GM21825 (cell line): ENCODE measurements around the gene EFHC2.

Experiments used
- ATAC-seq: cut with Tn5 transposase; IDR thresholded peaks from one replicate; pipeline ENCODE4 v1.9.1; 2021; ENCODE audit warnings: mild to moderate bottlenecking, moderate library complexity; ENCODE audit not compliant: unreplicated experiment

EFHC2 gene

DNA sequence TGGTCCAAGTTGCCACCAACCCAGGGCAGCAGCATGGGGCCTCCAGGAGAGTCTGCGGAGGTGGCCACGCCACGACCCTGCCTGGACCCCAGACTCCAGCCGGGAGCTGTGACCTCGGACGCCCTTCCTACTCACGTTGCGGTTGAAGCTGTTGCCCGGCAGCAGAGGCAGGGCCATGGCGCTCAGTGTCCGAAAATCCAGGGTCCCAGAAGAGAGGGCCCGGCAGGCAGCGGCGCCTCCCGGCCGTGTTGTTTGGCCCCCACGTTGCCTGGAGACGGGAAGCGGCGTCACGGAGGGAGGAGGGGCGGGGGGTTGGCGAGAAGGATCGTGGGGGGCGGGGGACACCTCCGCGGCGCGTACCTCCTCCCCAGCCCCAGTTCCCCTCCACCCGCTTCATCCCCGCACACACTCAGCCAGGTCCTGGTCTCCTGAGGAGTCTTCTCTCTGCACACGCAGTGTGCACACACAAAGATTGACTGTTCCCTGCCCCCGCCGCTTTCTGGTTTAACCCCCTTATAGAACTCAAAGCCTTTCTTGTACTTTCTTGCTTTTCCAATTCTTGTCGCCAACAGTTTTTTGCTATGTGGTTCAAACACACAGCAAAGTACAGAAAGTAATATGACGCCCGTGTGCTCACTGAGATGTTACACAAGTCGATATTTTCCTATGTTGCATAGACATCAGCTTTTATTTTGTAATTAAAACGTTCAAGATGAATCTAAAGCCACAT, at the start of gene EFHC2:
Gene EFHC2, minus strand, starts transcription at position 261 of the 730 bp plus-strand sequence. Its CDS starts 84 bp downstream, at position 177.
- ATAC-seq: no peak

- ATAC-seq: no peak
Measured at GRCh38 chrX:44392767-44393166, 49.3 kb upstream of the EFHC2 start.

- no peak for ATAC-seq
Measured at GRCh38 chrX:44384688-44385338, 41.3 kb upstream of the EFHC2 start.

DNA sequence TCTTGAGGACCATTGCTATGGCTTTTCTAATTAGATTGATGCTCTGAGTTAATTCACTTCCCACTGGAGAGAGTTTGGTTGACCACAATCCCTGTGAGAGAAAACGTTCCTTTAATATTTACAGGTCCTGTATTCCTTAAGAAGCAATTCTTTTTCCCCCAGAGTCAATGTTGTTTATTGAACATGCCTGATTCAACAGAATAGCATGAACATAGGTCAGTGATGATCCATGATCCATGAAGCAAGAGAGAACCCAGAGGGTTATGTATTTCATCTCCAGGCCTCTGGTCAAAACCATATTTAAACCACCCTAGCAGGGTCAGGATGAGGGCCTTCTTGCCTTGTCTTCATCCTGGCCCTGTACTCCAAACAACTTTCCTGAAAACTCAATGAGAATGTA, 39.4 kb upstream of the EFHC2 start:
- no peak for ATAC-seq

DNA sequence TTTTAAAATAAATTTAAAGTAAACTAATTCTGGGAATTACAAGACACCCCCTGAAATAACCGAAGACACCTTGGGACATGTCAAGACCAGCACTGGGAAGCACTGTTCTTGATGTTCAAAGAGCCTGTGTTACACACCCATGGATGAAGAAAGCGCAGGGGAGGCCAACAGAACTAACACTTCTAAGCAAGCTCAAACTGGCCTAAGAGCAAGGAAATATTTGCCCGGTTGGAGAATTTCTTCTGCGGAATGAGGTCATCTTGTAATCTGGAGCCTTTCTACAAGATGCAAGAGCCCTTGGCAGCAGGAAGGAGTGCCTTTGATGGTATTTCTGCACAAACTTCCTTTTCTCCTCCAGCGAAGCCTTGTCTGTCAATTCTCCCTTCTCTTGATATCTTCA, 9.3 kb upstream of the EFHC2 start:
- ATAC-seq: no peak

DNA sequence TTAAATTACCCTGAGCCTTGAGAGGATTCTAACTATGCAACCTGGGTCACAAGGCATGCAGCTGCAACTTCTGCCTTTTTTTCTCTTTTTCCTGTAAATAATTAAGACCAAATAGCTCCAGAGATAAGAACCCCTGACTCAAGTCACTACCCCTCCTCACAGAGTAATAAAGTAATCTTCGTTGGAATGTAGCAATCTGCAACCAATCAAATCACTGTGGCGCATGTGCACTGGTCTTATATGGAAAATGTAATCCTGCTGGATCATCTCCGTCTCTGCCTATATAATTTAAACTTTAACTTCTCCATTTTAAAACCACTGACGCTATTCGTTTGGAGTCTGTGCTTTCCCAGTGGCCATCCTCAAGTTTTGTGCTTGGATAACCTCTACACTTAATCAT, 6.1 kb upstream of the EFHC2 start:
- no peak for ATAC-seq

DNA sequence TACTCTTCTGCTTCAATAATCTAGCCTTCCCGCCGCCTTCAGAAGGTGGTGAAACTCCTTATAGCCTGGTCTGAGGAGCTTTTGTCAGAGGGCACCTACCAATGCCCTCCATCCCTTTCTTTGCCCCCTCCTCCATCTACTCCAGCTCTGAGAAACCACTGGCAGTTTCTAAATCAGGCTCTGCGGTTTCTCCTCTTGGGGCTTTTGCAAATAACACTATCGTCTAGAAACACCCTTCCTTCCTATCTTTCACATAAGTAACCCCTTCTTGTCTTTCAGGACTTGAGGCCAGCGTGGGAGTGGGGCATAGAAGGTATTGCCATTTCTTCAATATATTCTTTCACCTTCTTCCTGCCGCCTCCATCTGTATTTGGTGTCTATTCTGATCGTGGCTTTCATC, 1.2 kb upstream of the EFHC2 start:
- no peak for ATAC-seq

- peak; percentile 54 for ATAC-seq
Measured at GRCh38 chrX:44344194-44344593, 722 bp upstream of the EFHC2 start.

- ATAC-seq: no peak
Measured at GRCh38 chrX:44342866-44343265, 606 bp downstream of the EFHC2 start.

DNA sequence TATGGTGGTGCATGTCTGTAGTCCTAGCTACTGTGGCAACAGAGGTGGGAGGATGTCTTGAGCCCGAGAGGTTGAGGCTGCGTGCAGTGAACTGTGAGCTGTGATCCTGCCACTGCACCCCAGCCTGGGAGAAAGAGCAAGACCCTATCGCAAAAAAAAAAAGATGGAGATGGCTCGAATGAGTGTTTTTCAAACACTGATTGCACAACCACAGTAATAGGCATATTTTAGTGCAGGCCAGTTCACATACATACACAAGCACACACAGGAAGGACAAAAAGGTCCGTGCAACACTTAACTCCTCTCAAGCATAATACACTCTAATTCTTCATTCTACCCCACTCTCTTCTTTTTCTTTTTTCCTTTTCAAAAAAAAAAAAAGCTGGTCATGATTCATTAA, 5.1 kb downstream of the EFHC2 start:
- no peak for ATAC-seq

- no peak for ATAC-seq
Measured at GRCh38 chrX:44332437-44332836, 11.0 kb downstream of the EFHC2 start.

- no peak for ATAC-seq
Measured at GRCh38 chrX:44330227-44330626, 13.2 kb downstream of the EFHC2 start.

DNA sequence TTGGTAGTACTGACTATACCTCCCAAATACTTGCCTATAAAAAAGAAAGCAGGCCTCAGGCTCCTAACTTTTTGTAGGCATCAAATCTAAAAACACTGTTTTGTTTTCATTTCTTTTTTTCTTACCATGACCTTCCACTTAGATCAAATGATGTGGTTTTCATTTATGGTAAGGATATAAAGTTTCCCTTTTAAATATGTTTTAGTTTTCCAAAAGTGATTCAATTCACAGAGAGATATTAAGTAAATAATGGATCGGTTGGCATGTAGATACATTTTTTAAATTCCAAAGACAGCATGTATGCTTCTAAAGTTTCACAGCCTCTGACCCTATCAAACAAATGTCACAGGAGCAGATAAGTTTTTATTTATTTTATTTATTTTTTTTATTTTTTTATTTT, 23.9 kb downstream of the EFHC2 start:
- no peak for ATAC-seq

DNA sequence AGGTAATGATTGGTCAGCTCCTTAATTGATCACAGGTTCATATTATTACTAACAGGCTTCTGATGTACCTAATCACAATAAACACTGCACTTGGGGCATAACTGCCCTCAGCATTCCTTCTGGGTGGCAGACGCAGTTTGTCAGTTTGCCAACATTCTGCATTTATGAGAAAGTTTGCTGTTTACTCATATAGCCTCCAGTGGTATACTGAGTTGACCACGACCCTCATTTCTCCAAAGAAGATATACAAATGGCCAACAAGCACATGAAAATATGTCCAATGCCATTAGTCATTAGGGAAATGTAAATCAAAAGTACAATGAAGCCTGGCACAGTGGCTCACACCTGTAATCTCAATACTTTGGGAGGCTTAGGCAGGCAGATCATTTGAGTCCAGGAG, 26.3 kb downstream of the EFHC2 start:
- ATAC-seq: no peak

GRCh38 chrX:44314808-44315207, 28.7 kb downstream of the EFHC2 start:
- no peak for ATAC-seq

DNA sequence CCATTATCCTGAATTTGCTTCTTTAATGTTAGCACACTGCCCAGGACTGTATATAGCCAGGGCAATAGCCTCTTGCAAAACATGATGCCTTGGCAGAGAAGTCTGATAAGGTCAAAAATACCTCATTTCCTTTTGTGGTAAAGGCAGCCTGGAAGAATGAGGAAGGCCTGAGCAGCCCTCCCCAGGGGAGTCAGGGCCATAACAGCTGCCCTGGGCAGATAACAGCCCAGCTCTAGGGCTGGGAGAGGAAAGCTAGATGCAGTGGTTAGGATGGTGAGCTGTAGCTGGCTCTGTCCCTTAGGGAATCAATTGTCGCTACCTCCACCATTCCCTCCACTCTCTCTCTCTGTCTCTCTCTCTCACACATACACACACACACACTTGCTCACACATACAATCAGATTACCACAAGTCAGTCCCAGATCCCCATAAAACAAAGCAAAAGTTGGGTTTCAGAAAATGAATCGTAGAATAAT, 29.2 kb downstream of the EFHC2 start:
- ATAC-seq: no peak

- no peak for ATAC-seq
Measured at GRCh38 chrX:44312421-44312820, 31.1 kb downstream of the EFHC2 start.

DNA sequence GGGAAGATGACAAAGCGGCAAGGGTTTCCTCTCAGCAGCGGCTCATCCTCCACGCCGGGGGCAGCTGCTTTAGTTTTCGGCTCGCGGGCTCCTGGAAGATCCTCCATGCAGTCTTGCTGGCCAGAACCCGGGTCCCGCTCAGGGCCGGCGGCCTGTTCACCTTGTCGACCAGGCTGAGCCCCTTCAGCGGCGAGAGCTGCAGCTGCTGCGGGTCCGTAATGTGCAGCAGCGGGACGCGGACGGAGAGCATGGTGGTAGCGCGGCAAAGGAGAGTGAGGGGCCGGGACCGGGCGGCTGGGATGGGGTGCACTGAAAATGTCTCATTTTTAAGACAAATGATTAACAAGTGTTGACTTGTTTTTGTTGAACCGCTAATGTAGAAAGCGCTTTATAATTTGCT, 33.2 kb downstream of the EFHC2 start:
- no peak for ATAC-seq

DNA sequence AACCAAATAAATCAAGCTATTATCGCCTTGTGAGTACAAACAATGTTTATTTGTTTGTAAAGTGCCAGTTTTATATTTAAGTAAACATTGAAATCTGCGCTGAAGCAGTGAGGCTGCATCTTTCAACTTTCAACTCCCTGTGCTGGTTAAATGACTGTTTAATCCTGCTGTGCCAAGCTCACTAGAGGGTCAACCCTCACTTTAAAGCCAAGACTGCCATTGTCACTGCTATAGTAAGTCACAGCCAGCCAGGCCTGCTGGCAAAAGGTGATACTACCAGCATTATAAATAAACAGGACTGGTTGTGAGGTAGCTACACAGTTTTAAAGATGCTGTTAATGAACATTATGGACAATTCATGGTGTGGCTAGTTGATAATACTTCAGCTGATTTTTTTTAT, 34.6 kb downstream of the EFHC2 start:
- ATAC-seq: no peak

DNA sequence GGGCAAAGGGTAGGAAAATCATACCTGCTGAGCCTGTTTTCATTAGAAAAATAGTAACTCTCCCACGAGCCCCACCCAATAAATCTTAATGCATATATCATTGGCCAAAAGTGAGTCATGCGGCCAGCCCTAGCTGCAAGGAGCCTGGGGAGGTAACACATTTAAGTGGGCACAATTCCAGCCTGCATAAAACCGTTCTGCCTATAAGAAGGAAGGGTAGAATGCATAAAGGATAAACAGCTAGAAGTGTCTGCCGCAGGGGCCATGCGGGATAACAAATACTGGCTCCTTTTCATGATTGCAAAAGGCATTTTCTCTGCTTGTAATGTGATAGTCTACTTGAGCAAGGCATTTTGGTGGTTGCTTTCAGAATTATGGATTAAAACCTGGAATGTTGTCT, 37.1 kb downstream of the EFHC2 start:
- no peak for ATAC-seq

- ATAC-seq: no peak
Measured at GRCh38 chrX:44305921-44306320, 37.6 kb downstream of the EFHC2 start.

GRCh38 chrX:44303119-44303518, 40.4 kb downstream of the EFHC2 start:
- no peak for ATAC-seq

GRCh38 chrX:44299177-44299576, 44.3 kb downstream of the EFHC2 start:
- no peak for ATAC-seq
